Measurements from ENCODE around the gene ERMARD.

DNA sequence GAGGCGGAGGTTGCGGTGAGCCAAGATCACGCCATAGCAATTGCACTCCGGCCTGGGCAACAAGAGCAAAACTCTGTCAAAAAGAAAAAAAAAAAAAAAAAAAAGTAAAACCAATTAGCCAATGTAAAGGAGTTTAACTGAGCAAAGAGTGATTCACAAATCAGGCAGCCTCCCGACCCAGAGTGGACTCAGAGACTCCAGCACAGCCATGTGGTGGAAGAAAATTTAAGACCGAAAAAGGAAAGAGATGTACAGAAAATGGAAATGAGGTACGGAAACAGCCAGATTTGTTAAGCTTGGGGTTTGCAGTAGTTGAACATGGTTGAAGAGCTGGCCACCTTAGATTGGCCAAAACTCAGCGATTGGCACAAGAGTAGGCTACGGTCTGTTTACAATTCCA, 51.4 kb downstream of the ERMARD start:
- TF ChIP-seq POLR2A (IDR thresholded peaks at IDR 0.05) (no peak), CTCF (IDR thresholded peaks at IDR 0.05) (no peak), EP300 (IDR thresholded peaks at IDR 0.05) (no peak), POLR2AphosphoS5 (IDR thresholded peaks at IDR 0.05) (no peak)
